HepG2 (cell line): ENCODE results near the gene MILR1. TPM values are rescaled to one million over a fixed set of nuclear protein-coding genes. Genes with fewer than 3 reads are reported as not detected.

ENCODE experiments used
- ATF1 ChIP-seq: IDR thresholded peaks from 2 replicates; pipeline ENCODE4 v1.6.1; 2016; ENCODE audit warnings: mild to moderate bottlenecking, control low read depth
- FOXK1 ChIP-seq: sonication (generic); formaldehyde crosslinking; IDR thresholded peaks from 2 replicates; pipeline ENCODE4 v1.4.0; 2020; ENCODE audit warnings: low read depth, missing genetic modification reagents, borderline replicate concordance
- JARID2 ChIP-seq: sonication (generic); formaldehyde crosslinking; IDR thresholded peaks from 2 replicates; pipeline ENCODE4 v1.8.1; 2023; ENCODE audit warnings: missing genetic modification reagents, inconsistent platforms; ENCODE audit not compliant: insufficient replicate concordance
- KLF11 ChIP-seq: IDR thresholded peaks from 2 replicates; pipeline ENCODE4 v1.6.1; 2016; ENCODE audit warnings: missing compliant biosample characterization
- MTF1 ChIP-seq: sonication (generic); formaldehyde crosslinking; IDR thresholded peaks from 2 replicates; pipeline ENCODE4 v1.5.0; 2020; ENCODE audit warnings: missing genetic modification reagents
- RBFOX2 ChIP-seq: fragments of 200-400 bp; formaldehyde crosslinking; IDR thresholded peaks from 2 replicates; pipeline ENCODE4 v1.6.1; 2017; ENCODE audit warnings: low read depth, mild to moderate bottlenecking, low read length
- REXO4 ChIP-seq: sonication (generic); formaldehyde crosslinking; IDR thresholded peaks from 2 replicates; pipeline ENCODE4 v1.8.0; 2022; ENCODE audit warnings: missing genetic modification reagents, mild to moderate bottlenecking, borderline replicate concordance
- ZNF331 ChIP-seq: sonication (generic); formaldehyde crosslinking; IDR thresholded peaks from 2 replicates; pipeline ENCODE4 v1.4.0; 2020; ENCODE audit warnings: missing genetic modification reagents
- ZNF589 ChIP-seq: sonication (generic); formaldehyde crosslinking; conservative IDR thresholded peaks from 2 replicates; pipeline ENCODE4 v1.8.0; 2022; ENCODE audit warnings: mild to moderate bottlenecking, moderate library complexity, missing genetic modification reagents
- ZNF614 ChIP-seq: IDR thresholded peaks from 2 replicates; pipeline ENCODE4 v1.6.1; 2018; ENCODE audit warnings: missing biosample characterization, missing genetic modification reagents, inconsistent platforms, borderline replicate concordance
- ZNF674 ChIP-seq: sonication (generic); formaldehyde crosslinking; IDR thresholded peaks from 2 replicates; pipeline ENCODE4 v1.5.0; 2020; ENCODE audit warnings: low read depth, mild to moderate bottlenecking, missing genetic modification reagents
- ZSCAN20 ChIP-seq: sonication (generic); formaldehyde crosslinking; IDR thresholded peaks from 2 replicates; pipeline ENCODE4 v1.4.0; 2020; ENCODE audit warnings: missing genetic modification reagents, mild to moderate bottlenecking, borderline replicate concordance
- polyA plus RNA-seq, 8 experiments: library from polyadenylated mRNA; depleted of rRNA in 3 of 8; stranded (reverse) in 7 of 8; unstranded in 1 of 8; fragments of >200 nt; fragmentation: Illumina TruSeq in 4 of 8; extraction: Trizol in 4 of 8; gene quantifications; 2 replicates each; pipeline versions ENCODE4 v1.2.1 to v1.2.3, GENCODE V29; 2011 to 2016; ENCODE audit warnings: low read depth in 4 of 8, missing spikeins in 1 of 8, mixed read lengths in 1 of 8; ENCODE audit not compliant: insufficient read depth in 1 of 8
- total RNA-seq, 5 experiments: library from RNA; depleted of rRNA; stranded (reverse); fragments of >200 nt; fragmentation: Illumina TruSeq; extraction: Trizol; gene quantifications; 2 replicates each; pipeline ENCODE4 v1.2.3, GENCODE V29; 2016; ENCODE audit warnings: low read depth in 1 of 5
- TF ChIP-seq, protein P1 (sequence below): sonication (generic); formaldehyde crosslinking; IDR thresholded peaks from 2 replicates; pipeline ENCODE4 v1.8.1; 2023; ENCODE audit warnings: mild to moderate bottlenecking, missing genetic modification reagents
- TF ChIP-seq, protein P2 (sequence below): IDR thresholded peaks from 2 replicates; pipeline ENCODE4 v1.6.1; 2016; ENCODE audit warnings: control low read depth
- TF ChIP-seq, protein P3 (sequence below): sonication (generic); formaldehyde crosslinking; conservative IDR thresholded peaks from 2 replicates; pipeline ENCODE4 v1.4.0; 2020; ENCODE audit warnings: missing genetic modification reagents
- TF ChIP-seq, protein P4 (sequence below): sonication (generic); formaldehyde crosslinking; conservative IDR thresholded peaks from 2 replicates; pipeline ENCODE4 v1.8.0; 2022; ENCODE audit warnings: low read depth, missing genetic modification reagents
- TF ChIP-seq, protein P5 (sequence below): sonication (generic); formaldehyde crosslinking; IDR thresholded peaks from 2 replicates; pipeline ENCODE4 v1.5.0; 2020; ENCODE audit warnings: mild to moderate bottlenecking, missing genetic modification reagents
- TF ChIP-seq, protein P6 (sequence below): fragments of 450-650 bp; IDR thresholded peaks from 2 replicates; pipeline ENCODE4 v1.6.1; 2016

Gene MILR1
- total and polyA plus RNA-seq, 2 of the 13 experiments (the other 11 are each of a cell fraction or from before 2014, with no cell fraction given) = 0.27 to 1.7 TPM

DNA sequence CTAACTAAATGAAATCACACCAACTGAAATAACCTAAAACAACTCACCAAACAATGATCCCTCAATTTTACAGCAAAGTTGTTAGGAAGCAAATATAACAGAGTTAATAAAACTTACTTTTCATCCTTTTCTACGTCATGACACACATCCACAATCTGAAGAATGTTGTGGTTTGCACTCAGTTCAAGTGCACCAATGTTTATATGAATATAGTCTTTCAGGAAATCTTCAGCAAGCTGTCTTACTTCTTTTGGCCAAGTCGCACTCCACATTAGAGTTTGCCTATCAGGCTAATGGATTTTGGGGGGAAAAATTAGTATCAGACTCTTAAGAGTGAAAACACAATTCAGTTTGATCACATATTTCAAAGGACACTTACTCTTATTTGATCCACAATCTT is 53.9 kb downstream of the MILR1 start (continued):
- 0 out of 2 replicates have a peak, but pooled peaks have one; percentile 19 for TF ChIP-seq RBFOX2
- 0 out of 2 replicates have a peak, but pooled peaks have one; percentile 30 for TF ChIP-seq ZNF589
- TF ChIP-seq JARID2 (CRISPR knock-in tag) = no peak
- TF ChIP-seq, protein P1, sequence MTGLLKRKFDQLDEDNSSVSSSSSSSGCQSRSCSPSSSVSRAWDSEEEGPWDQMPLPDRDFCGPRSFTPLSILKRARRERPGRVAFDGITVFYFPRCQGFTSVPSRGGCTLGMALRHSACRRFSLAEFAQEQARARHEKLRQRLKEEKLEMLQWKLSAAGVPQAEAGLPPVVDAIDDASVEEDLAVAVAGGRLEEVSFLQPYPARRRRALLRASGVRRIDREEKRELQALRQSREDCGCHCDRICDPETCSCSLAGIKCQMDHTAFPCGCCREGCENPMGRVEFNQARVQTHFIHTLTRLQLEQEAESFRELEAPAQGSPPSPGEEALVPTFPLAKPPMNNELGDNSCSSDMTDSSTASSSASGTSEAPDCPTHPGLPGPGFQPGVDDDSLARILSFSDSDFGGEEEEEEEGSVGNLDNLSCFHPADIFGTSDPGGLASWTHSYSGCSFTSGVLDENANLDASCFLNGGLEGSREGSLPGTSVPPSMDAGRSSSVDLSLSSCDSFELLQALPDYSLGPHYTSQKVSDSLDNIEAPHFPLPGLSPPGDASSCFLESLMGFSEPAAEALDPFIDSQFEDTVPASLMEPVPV (CRISPR knock-in tag) = no peak
- TF ChIP-seq, protein P2, sequence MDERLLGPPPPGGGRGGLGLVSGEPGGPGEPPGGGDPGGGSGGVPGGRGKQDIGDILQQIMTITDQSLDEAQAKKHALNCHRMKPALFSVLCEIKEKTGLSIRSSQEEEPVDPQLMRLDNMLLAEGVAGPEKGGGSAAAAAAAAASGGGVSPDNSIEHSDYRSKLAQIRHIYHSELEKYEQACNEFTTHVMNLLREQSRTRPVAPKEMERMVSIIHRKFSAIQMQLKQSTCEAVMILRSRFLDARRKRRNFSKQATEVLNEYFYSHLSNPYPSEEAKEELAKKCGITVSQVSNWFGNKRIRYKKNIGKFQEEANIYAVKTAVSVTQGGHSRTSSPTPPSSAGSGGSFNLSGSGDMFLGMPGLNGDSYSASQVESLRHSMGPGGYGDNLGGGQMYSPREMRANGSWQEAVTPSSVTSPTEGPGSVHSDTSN (CRISPR knock-in tag) = no peak
- TF ChIP-seq, protein P3, sequence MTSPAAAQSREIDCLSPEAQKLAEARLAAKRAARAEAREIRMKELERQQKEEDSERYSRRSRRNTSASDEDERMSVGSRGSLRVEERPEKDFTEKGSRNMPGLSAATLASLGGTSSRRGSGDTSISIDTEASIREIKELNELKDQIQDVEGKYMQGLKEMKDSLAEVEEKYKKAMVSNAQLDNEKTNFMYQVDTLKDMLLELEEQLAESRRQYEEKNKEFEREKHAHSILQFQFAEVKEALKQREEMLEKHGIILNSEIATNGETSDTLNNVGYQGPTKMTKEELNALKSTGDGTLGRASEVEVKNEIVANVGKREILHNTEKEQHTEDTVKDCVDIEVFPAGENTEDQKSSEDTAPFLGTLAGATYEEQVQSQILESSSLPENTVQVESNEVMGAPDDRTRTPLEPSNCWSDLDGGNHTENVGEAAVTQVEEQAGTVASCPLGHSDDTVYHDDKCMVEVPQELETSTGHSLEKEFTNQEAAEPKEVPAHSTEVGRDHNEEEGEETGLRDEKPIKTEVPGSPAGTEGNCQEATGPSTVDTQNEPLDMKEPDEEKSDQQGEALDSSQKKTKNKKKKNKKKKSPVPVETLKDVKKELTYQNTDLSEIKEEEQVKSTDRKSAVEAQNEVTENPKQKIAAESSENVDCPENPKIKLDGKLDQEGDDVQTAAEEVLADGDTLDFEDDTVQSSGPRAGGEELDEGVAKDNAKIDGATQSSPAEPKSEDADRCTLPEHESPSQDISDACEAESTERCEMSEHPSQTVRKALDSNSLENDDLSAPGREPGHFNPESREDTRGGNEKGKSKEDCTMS (CRISPR knock-in tag) = no peak
- no peak for TF ChIP-seq ZNF331 (CRISPR knock-in tag)
- TF ChIP-seq, protein P4, sequence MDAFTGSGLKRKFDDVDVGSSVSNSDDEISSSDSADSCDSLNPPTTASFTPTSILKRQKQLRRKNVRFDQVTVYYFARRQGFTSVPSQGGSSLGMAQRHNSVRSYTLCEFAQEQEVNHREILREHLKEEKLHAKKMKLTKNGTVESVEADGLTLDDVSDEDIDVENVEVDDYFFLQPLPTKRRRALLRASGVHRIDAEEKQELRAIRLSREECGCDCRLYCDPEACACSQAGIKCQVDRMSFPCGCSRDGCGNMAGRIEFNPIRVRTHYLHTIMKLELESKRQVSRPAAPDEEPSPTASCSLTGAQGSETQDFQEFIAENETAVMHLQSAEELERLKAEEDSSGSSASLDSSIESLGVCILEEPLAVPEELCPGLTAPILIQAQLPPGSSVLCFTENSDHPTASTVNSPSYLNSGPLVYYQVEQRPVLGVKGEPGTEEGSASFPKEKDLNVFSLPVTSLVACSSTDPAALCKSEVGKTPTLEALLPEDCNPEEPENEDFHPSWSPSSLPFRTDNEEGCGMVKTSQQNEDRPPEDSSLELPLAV (CRISPR knock-in tag) = no peak
- TF ChIP-seq ZNF674 (CRISPR knock-in tag) = no peak
- TF ChIP-seq MTF1 (CRISPR knock-in tag) = no peak
- TF ChIP-seq REXO4 (CRISPR knock-in tag) = no peak
- no peak for TF ChIP-seq KLF11 (CRISPR knock-in tag)
- TF ChIP-seq, protein P5, sequence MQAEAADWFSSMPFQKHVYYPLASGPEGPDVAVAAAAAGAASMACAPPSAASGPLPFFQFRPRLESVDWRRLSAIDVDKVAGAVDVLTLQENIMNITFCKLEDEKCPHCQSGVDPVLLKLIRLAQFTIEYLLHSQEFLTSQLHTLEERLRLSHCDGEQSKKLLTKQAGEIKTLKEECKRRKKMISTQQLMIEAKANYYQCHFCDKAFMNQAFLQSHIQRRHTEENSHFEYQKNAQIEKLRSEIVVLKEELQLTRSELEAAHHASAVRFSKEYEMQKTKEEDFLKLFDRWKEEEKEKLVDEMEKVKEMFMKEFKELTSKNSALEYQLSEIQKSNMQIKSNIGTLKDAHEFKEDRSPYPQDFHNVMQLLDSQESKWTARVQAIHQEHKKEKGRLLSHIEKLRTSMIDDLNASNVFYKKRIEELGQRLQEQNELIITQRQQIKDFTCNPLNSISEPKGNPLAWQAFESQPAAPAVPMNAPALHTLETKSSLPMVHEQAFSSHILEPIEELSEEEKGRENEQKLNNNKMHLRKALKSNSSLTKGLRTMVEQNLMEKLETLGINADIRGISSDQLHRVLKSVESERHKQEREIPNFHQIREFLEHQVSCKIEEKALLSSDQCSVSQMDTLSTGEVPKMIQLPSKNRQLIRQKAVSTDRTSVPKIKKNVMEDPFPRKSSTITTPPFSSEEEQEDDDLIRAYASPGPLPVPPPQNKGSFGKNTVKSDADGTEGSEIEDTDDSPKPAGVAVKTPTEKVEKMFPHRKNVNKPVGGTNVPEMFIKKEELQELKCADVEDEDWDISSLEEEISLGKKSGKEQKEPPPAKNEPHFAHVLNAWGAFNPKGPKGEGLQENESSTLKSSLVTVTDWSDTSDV (CRISPR knock-in tag) = no peak
- TF ChIP-seq FOXK1 = no peak
- TF ChIP-seq, protein P6, sequence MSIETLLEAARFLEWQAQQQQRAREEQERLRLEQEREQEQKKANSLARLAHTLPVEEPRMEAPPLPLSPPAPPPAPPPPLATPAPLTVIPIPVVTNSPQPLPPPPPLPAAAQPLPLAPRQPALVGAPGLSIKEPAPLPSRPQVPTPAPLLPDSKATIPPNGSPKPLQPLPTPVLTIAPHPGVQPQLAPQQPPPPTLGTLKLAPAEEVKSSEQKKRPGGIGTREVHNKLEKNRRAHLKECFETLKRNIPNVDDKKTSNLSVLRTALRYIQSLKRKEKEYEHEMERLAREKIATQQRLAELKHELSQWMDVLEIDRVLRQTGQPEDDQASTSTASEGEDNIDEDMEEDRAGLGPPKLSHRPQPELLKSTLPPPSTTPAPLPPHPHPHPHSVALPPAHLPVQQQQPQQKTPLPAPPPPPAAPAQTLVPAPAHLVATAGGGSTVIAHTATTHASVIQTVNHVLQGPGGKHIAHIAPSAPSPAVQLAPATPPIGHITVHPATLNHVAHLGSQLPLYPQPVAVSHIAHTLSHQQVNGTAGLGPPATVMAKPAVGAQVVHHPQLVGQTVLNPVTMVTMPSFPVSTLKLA = no peak
- no peak for TF ChIP-seq ZSCAN20
- no peak for TF ChIP-seq ZNF614
- TF ChIP-seq ATF1 = no peak
